ENCODE data around the gene MS4A15. TPM values are rescaled to one million over a fixed set of nuclear protein-coding genes. Genes with fewer than 3 reads are reported as not detected.
"Not testable (repeated sequence)": the region's sequence is repeated elsewhere in the genome, so short reads cannot be mapped to it uniquely, and the experiment has no call there.

The MS4A15 gene
- total RNA-seq, 1 donor from 2014 or later: not detected

DNA sequence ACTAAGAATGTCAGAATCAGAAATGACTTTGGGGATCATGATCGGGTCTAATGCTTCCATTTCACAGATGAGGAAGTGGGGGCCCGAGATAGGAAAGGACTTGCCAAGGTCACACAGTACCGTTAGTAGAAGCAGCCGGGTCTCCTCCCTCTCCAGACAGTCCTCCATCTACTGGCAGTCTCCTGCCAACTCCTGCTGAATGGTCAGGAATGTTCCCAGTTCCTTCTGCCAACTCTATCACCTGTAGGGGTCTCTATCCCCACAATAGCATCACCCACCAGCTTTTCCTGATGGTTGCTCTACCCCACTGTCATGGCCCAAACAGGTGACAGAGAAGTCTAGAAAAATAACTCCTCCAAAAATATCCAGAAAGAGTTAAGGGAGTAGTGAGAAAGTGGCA lies 61.4 kb downstream of the MS4A15 start:
- Mint-ChIP-seq H3K9me3 (peaks cover 20% of the 10 kb centered on the region), H3K27me3 (ENCODE audit: insufficient read depth, low read depth) (peaks cover 8% of the 10 kb centered on the region), H3K4me3 (no peak overlapping the region), H3K4me1 (no peaks in the 10 kb centered on the region), H3K36me3 (no peaks in the 10 kb centered on the region), H3K27ac (no peak overlapping the region)
- Histone ChIP-seq H3K4me2 (no peak overlapping the region), H3K27ac (no peak overlapping the region), H3K27me3 (no peaks in the 10 kb centered on the region), H3F3A (ENCODE audit: low read depth) (no peaks in the 10 kb centered on the region), H3K36me3 (no peaks in the 10 kb centered on the region), H3K4me1 (no peaks in the 10 kb centered on the region), H3K9me3 (ENCODE audit: low read depth) (peaks cover 4% of the 10 kb centered on the region), H3K9ac (no peak overlapping the region), H3K79me2 (ENCODE audit: low read depth) (no peaks in the 10 kb centered on the region), H4K20me1 (ENCODE audit: low read depth) (no peaks in the 10 kb centered on the region), H3K4me3 (no peak overlapping the region), H2AFZ (replicated peaks) (no peak overlapping the region)
- DNase-seq (ENCODE audit: low spot score): no peak
- TF ChIP-seq EZH2phosphoT487 (IDR thresholded peaks at IDR 0.05): no peak
- TF ChIP-seq, protein P1, sequence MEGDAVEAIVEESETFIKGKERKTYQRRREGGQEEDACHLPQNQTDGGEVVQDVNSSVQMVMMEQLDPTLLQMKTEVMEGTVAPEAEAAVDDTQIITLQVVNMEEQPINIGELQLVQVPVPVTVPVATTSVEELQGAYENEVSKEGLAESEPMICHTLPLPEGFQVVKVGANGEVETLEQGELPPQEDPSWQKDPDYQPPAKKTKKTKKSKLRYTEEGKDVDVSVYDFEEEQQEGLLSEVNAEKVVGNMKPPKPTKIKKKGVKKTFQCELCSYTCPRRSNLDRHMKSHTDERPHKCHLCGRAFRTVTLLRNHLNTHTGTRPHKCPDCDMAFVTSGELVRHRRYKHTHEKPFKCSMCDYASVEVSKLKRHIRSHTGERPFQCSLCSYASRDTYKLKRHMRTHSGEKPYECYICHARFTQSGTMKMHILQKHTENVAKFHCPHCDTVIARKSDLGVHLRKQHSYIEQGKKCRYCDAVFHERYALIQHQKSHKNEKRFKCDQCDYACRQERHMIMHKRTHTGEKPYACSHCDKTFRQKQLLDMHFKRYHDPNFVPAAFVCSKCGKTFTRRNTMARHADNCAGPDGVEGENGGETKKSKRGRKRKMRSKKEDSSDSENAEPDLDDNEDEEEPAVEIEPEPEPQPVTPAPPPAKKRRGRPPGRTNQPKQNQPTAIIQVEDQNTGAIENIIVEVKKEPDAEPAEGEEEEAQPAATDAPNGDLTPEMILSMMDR (IDR thresholded peaks at IDR 0.05): no peak
- no peak for TF ChIP-seq EZH2 (IDR thresholded peaks at IDR 0.05)

DNA sequence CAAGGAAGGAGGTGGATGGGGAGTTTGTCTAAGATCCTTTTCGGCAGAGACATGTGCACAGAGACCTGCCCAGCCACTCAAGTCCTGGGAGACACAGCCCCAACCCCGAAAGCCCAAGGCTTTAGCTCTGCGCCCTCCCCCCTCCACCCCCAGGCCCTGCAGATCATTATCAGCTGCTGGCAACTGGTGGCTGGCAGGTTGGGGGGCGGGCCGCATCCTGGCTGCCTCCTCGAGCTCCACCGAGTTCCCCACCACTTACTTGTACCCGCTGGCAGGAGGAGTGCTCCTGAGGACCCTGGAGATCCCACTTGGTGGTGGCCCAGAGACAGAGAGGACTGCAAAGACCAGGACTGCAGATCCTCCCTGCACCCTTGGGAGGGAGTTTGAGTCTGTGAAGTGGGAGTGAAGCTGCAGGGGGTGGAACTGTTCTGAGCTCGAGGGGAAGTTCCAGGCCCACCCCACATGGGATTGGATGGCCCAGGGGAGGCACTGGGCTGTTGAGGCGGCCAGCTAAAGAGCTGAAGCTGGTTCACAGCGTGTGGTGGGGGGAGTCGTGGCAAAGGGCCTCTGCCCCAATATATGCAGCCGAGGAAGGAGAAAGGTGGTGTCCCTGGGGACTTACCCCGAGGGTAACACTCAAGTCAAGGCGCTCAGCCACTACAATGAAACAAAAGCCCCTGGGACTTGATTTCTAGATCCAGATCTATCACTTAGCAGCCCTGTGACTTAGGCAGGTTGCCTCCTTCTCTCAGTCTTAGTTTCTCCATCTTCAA lies 65.3 kb downstream of the MS4A15 start:
- no peak for TF ChIP-seq EZH2 (IDR thresholded peaks at IDR 0.05)
- TF ChIP-seq, protein P1 (IDR thresholded peaks at IDR 0.05): no peak
- TF ChIP-seq EZH2phosphoT487 (IDR thresholded peaks at IDR 0.05): no peak
- Histone ChIP-seq H3K4me1 (no peaks in the 10 kb centered on the region), H3K36me3 (no peaks in the 10 kb centered on the region), H3K27ac (no peak overlapping the region), H2AFZ (replicated peaks) (no peak overlapping the region), H3F3A (ENCODE audit: low read depth) (no peaks in the 10 kb centered on the region), H4K20me1 (ENCODE audit: low read depth) (no peaks in the 10 kb centered on the region), H3K9ac (no peak overlapping the region), H3K9me3 (ENCODE audit: low read depth) (no peaks in the 10 kb centered on the region), H3K79me2 (ENCODE audit: low read depth) (no peaks in the 10 kb centered on the region), H3K27me3 (no peaks in the 10 kb centered on the region), H3K4me3 (no peak overlapping the region), H3K4me2 (no peak overlapping the region)
- H3K36me3 Mint-ChIP-seq: no peaks in the 10 kb centered on the region
- no peak overlapping the region for H3K27ac Mint-ChIP-seq
- H3K9me3 Mint-ChIP-seq: peaks cover 4% of the 10 kb centered on the region
- no peak for DNase-seq (ENCODE audit: low spot score)
- no peak overlapping the region for H3K4me3 Mint-ChIP-seq
- H3K4me1 Mint-ChIP-seq: no peaks in the 10 kb centered on the region
- H3K27me3 Mint-ChIP-seq (ENCODE audit: insufficient read depth, low read depth): peaks cover 8% of the 10 kb centered on the region

DNA sequence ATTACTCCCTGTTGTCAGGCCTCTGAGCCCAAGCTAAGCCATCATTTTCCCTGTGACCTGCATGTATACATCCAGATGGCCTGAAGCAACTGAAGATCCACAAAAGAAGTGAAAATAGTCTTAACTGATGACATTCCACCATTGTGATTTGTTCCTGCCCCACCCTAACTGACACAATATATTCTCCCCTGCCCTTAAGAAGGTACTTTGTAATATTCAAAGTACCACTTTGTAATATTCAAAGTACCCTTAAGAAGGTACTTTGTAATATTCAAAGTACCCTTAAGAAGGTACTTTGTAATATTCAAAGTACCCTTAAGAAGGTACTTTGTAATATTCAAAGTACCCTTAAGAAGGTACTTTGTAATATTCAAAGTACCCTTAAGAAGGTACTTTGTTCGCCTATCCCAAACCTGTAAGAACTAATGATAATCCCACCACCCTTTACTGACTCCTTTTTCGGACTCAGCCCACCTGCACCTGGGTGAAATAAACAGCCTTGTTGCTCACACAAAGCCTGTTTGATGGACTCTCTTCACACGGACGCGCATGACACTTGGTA lies 67.2 kb downstream of the MS4A15 start:
- H3K9ac ChIP-seq: not testable (repeated sequence)

DNA sequence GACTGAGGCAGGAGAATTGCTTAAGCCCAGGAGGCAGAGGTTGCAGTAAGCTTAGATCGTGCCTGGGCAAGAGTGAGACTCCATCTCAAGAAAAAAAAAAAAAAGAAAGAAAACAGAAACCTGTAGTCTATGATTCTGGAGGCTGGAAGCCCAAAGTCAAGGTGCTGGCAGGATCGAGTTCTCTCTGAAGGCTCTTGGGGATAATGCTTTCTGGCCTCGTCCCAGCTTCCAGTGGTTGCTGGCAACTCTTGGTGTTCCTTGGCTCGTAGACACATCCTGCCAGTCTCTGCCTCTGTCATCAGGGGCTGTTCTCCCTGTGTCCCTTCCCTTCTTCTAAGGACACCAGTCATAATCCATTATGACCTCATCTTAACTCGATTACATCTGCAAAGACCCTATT lies 68.5 kb downstream of the MS4A15 start:
- TF ChIP-seq, protein P1 (IDR thresholded peaks at IDR 0.05): no peak
- TF ChIP-seq EZH2phosphoT487 (IDR thresholded peaks at IDR 0.05) (no peak), EZH2 (IDR thresholded peaks at IDR 0.05) (no peak)
- H3K36me3 Mint-ChIP-seq: no peaks in the 10 kb centered on the region

More for the DNA sequence above, 67.2 kb downstream of the MS4A15 start:
- not testable (repeated sequence) for DNase-seq (ENCODE audit: low spot score); H4K20me1 ChIP-seq (ENCODE audit: low read depth); H3K27ac ChIP-seq; H3K9me3 ChIP-seq (ENCODE audit: low read depth); H3K4me3 Mint-ChIP-seq; H3K4me3 ChIP-seq; H3K4me1 ChIP-seq; H2AFZ ChIP-seq (replicated peaks); H3K27me3 ChIP-seq; H3K36me3 Mint-ChIP-seq; H3F3A ChIP-seq (ENCODE audit: low read depth); H3K79me2 ChIP-seq (ENCODE audit: low read depth); H3K27ac Mint-ChIP-seq; H3K9me3 Mint-ChIP-seq; H3K4me1 Mint-ChIP-seq; H3K36me3 ChIP-seq; H3K4me2 ChIP-seq
- H3K27me3 Mint-ChIP-seq (ENCODE audit: insufficient read depth, low read depth): peaks cover 10% of the 10 kb centered on the region

More for the DNA sequence above, 68.5 kb downstream of the MS4A15 start:
- H3F3A ChIP-seq (ENCODE audit: low read depth): no peaks in the 10 kb centered on the region
- H3K27me3 ChIP-seq: no peaks in the 10 kb centered on the region
- Mint-ChIP-seq H3K4me1 (no peaks in the 10 kb centered on the region), H3K27ac (no peak overlapping the region), H3K4me3 (no peak overlapping the region), H3K27me3 (ENCODE audit: insufficient read depth, low read depth) (peaks cover 8% of the 10 kb centered on the region), H3K9me3 (no peaks in the 10 kb centered on the region)
- no peak overlapping the region for H2AFZ ChIP-seq (replicated peaks)
- no peak overlapping the region for H3K27ac ChIP-seq
- DNase-seq (ENCODE audit: low spot score): no peak
- H4K20me1 ChIP-seq (ENCODE audit: low read depth): no peaks in the 10 kb centered on the region
- no peak overlapping the region for H3K4me3 ChIP-seq
- no peaks in the 10 kb centered on the region for H3K79me2 ChIP-seq (ENCODE audit: low read depth)
- no peak overlapping the region for H3K9ac ChIP-seq
- no peaks in the 10 kb centered on the region for H3K9me3 ChIP-seq (ENCODE audit: low read depth)
- H3K36me3 ChIP-seq: no peaks in the 10 kb centered on the region
- H3K4me2 ChIP-seq: no peak overlapping the region
- H3K4me1 ChIP-seq: no peaks in the 10 kb centered on the region
